HT-29 (cell line): ENCODE measurements around the gene BDKRB2. TPM values are rescaled to one million over a fixed set of nuclear protein-coding genes. Genes with fewer than 3 reads are reported as not detected.
"Not testable (repeated sequence)": the region's sequence is repeated elsewhere in the genome, so short reads cannot be mapped to it uniquely, and the experiment has no call there.

Experiments used
- DNase-seq: peaks from one replicate; pipeline ENCODE4 v3.0.0-alpha.2; 2015; ENCODE audit warnings: low spot score
- total RNA-seq: library from RNA; depleted of rRNA; stranded (reverse); fragments of >200 nt; shearing (Covaris generic); gene quantifications from 2 replicates; pipeline ENCODE4 v1.2.3, GENCODE V29; 2014

BDKRB2 gene
- total RNA-seq, 1 experiment from 2014 or later, result 0.05 TPM

DNA sequence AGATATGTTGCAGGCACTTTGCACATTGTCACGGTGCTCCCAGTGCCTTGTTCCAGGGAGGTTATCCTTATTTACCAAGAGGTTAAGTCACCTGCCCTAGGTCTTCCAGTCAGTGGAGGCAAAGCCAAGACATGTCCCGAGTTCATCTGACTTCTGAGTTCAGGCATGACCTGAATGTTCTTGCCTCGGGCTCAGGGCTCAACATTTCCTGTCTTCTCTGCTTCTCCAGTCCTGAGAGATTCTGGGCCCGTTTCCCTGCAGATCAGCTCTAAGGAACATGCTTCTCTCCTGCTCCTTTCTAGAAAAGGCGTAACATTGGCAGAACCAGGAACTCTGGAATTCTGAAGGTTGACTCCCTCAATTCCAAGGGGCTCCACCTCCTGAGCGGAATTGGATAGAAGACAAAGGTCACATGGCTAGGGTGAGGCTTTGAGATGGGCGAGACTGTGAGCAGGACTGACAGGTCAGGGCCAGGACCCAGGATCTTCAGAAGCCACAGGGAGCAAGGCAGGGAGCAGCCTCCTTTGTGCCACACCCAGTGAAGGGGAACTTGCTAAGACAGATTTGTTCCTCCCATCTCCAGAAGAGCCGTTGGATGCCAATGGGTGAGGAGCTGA is 19.9 kb downstream of the BDKRB2 start:
- no peak for DNase-seq

GRCh38 chr14:96225213-96225612 is 20.6 kb downstream of the BDKRB2 start:
- DNase-seq, result no peak

- no peak for DNase-seq
Measured at GRCh38 chr14:96225745-96226151, 21.1 kb downstream of the BDKRB2 start.

DNA sequence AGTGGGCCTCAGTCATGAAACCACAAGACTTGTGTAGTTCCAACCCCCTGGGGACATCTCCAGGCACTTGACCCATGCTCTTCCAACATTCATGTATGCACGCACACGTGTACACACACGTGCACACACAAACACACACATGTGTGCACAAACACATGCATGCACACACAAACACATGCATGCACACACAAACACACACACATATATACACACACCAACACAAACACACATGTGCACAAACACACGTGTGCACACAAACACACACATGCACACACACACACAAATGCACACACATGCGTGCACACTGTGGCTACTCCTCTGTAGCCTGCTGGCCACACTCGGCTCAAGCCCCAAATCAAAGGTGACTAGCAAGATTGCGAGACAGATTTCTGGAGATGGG is 22.8 kb downstream of the BDKRB2 start:
- DNase-seq, result no peak

- DNase-seq, result no peak
Measured at GRCh38 chr14:96229315-96229714, 24.7 kb downstream of the BDKRB2 start.

GRCh38 chr14:96231056-96231455 is 26.4 kb downstream of the BDKRB2 start:
- no peak for DNase-seq

GRCh38 chr14:96231526-96232130 is 27.0 kb downstream of the BDKRB2 start:
- DNase-seq, result no peak

DNA sequence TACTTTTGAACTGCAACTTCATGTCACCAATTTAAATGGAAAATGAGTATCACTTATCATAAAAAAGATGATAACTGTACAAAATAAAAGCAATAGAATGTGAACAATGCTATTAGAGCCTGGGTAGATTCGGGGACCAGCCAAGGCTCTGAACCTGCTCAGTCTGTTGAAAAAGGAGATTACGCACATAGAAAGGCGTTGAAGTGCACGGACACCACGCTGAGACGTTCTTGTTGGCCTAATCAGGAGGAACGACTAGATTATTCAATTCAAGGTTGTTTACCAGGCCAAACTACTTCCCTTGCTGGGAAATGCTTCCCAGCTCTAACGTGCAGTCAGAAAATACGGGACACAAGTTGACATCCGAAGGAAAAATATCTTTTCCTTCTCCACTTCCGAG is 27.9 kb downstream of the BDKRB2 start:
- DNase-seq, result no peak

- no peak for DNase-seq
Measured at GRCh38 chr14:96233661-96234060, 29.0 kb downstream of the BDKRB2 start.

DNA sequence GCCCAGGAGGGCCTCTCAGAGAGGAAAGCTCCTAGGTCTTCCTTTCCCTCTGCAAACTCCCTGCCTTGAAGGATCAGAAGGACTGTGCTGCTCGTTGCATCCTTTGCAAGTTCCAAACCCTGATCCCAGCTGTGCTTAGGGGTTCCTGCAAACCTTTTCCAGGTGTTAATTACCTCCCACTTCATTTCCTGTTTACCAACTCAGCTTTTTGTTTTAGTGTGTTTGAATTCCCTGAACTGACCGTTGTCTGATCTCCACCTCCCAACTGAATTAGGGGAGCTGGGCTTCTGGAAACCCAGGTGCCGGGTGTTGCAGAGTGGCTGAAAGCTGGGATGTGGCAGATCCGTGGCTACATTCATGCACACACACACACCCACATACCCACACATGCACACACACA is 30.8 kb downstream of the BDKRB2 start:
- DNase-seq, result no peak

DNA sequence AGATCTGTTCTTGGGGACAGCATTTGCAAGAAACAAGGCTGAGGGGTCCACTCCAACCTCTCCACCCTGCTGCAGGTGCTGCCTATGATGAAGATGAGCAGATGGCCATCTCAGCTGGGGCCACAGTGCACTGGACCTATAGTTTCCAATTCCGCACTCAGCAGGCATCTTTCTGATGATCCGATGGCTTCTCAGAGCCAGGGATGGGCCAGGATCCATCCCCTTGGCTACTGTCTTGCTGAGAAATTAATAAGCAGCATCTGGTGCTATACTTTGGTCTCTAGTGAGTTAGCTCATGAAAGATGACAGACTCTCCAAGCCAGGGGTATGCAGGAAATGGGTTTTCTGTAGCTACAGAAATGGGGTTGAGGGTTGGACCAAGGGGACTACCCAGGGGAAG is 33.0 kb downstream of the BDKRB2 start:
- no peak for DNase-seq

DNA sequence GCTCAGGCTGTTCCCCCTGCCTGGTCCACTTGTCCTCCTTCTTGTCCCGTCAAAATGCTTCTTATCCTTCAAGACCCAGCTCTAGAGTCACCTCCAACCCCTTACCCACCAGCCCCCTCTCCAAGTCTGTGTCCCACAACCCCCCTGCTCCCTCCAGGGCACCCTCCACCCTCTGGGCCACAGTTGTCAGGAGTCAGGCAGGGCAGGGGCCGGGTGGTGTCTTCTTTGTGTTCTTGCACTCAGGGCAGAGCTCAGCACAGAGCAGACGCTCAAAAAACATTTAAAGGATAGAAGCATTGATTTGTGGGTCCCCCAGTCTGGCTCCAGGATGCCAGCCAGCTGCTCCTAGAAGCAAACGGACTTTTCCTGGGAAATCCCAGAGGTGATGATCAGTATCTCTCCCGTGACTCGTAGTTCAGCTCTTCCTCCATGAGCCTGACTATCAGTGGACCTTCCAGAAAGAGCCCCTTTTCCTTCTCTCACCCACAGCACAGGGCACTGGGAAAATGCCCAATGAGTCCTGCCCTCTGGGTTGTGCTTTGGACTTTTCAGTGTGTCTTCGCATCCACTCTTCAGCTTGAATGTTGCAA is 34.1 kb downstream of the BDKRB2 start:
- no peak for DNase-seq

GRCh38 chr14:96239711-96240141 is 35.1 kb downstream of the BDKRB2 start:
- DNase-seq, result peak; percentile 29

DNA sequence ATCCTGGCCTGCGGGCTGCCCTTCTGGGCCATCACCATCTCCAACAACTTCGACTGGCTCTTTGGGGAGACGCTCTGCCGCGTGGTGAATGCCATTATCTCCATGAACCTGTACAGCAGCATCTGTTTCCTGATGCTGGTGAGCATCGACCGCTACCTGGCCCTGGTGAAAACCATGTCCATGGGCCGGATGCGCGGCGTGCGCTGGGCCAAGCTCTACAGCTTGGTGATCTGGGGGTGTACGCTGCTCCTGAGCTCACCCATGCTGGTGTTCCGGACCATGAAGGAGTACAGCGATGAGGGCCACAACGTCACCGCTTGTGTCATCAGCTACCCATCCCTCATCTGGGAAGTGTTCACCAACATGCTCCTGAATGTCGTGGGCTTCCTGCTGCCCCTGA is 36.0 kb downstream of the BDKRB2 start:
- no peak for DNase-seq

DNA sequence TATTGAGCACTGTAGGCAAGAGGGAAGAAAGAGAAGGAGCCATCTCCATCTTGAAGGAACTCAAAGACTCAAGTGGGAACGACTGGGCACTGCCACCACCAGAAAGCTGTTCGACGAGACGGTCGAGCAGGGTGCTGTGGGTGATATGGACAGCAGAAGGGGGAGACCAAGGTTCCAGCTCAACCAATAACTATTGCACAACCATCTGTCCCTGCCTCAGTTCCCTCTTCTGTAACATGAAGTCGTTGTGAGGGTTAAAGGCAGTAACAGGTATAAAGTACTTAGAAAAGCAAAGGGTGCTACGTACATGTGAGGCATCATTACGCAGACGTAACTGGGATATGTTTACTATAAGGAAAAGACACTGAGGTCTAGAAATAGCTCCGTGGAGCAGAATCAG is 37.5 kb downstream of the BDKRB2 start:
- no peak for DNase-seq

GRCh38 chr14:96243785-96244184 is 39.1 kb downstream of the BDKRB2 start:
- DNase-seq, result no peak

DNA sequence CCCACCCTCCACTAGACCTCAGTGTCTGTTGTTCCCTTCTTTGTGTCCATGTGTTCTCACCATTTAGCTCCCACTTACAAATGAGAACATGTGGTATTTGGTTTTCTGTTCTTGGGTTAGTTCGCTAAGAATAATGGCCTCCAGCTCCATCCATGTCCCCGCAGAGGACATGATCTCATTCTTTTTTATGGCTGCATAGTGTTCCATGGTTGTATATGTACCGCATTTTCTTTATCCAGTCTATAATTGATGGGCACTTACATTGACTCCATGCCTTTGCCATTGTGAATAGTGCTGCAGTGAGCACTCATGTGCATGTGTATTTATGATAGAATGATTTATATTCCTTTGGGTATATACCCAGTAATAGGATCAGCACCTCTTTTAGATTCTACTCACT is 40.4 kb downstream of the BDKRB2 start:
- DNase-seq, result not testable (repeated sequence)

DNA sequence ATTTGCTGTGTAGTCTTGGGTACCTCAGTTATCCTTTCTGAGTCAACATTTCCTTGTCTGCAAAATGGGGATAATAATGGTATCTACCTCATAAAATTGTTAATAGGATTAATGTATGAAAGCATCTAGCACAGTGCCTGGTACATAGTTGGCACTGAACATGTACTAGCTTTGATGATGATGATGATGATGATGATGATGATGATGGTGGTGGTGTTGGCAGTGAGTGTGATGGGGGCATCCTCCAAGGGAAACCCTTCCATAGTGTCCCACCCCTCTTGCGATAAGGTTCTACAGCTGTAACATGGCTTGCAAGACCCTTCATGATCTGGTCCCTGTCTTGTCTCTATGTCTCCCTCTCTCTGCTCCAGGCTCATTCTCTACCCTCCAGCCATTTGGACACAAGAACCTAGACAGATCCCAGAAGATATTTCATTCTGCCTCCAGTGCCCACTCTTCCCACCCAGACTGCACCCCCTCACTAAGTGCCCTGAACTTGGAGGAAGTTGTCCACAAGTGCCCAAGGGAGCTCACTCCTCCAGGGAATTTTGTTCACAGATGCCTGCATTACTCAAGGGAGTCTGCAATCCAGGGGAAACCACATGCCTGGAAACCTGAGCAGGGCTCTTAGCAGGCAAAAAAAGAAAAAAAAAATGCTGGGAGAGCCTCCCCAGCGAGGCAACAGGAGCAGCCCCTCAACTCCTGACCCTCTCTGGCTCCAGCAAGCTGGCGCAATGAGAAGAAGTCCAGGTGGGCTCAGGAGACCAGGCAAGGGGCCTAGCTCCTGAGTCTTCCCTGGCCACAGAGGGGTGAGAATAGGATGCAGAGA is 41.3 kb downstream of the BDKRB2 start:
- DNase-seq, result no peak

- no peak for DNase-seq
Measured at GRCh38 chr14:96246539-96246847, 41.9 kb downstream of the BDKRB2 start.

DNA sequence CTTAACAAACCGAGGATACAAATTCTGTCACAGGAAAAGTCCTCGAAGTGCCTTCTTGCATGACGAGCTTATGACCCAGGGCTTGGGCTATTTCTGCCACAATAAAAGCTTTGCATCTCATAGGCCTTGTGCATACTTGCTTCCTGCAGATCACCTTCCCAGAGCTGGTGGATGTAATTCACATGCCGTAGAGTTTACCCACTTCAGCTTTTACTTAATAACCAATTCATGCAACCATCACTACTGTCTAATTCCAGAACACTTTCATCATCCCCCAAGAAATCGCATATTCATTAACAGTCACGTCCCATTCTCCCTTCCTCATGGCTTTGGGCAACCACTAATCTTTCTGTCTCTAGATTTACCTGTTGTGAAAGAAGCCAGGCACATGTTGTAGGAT is 42.4 kb downstream of the BDKRB2 start:
- DNase-seq, result no peak

- DNase-seq, result no peak
Measured at GRCh38 chr14:96249029-96249428, 44.4 kb downstream of the BDKRB2 start.

DNA sequence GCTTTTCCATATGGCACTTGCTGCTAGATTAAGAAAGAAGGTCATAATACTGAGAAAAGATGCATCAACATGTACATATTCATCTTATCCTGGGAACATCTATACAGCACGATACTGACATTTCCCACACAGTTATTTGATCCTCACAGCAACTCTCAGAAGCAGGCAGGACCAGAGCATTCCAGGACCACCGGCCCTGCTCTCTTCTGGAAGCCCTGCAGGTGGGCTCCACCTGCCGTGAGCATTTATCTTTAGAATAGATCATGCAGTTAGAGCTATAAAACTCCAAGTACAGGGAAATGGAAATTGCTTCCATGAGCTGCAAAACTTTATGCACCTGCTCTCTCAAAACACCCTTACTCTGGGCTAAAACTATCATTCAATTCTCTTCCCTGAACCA is 45.8 kb downstream of the BDKRB2 start:
- DNase-seq, result no peak
